HG03571 (cell line): ENCODE data around the gene KCNJ10.

Source experiments
- ATAC-seq: cut with Tn5 transposase; IDR thresholded peaks from one replicate; pipeline ENCODE4 v1.9.1; 2021; ENCODE audit not compliant: unreplicated experiment

Gene KCNJ10

DNA sequence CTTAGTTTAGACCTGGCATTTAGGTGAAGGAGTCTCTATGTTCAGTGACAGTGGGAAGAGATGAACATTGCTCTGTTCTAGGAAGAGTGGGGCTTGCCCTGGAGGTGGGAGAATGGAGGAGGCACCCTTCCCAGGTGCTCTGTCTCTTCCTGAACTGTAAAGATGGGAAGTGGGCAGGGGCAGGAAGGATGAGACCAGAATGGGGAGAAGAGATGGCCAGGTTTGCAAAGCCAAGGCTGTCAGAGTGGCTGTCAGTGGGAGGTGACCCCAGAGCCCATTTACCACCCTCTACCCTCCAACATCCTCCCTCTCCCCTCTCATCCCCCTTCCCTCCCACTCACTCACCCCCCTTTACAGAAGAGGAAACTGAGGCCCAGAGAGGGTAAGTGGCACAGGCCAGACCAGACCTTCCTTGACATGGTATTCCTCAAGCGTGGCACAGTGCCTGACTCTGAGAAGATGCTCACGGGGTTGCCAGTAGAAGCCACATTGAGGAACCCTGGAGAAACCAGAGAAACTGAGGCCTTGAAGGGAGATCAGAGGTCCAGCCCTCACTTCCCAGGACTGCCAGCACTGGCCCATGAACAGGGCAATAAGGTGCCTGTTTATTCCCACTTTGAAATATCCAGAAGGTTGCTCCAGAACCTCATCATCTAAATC, 29.9 kb upstream of the KCNJ10 start:
- no peak for ATAC-seq

GRCh38 chr1:160098852-160099561, 29.0 kb upstream of the KCNJ10 start:
- peak; percentile 86 for ATAC-seq

DNA sequence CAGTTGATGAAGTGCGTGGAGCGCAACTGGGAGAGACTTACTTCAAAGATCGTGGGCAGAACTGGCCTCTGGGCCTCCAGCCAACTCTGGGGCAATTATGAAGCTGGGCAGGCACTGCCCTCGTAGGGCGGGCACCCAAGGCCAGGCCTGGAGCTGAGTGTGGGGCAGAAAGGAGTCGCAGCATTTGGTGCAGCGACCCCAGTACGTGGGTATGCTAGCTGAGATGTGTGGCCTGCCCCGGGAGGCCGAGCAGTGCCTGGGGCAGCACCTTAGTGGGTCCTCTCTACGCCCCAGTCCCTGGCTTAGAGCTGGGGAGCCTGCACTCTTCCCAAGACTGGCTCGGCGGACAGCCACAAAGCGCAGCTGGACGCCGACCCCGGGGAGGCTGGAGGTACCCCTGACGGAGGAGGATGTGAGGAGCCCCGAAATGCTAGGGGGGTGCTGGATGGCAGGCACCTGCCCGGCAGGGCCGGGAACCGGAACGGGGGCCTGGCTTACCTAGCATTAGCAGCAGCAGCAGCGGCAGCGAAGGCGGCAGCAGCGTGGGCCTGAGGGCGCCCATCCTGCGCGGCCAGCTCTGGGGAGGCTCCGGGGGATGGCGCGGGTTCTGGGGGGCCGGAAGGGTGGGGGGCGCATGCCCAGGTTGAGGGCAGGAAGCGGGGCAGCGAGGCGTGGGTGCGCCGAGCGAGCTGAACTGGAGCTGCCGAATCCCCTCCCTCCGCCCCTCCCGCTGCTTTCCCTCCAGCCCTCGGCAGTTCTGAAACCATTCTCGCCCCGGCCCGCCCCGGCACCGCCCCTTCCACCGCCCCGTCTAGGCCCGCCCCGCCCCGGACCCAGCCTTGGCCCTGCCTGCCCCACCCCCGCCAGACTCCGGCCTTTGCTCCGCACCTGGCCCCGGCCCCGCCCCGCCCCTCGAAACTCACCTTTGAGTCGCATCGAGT, 28.2 kb upstream of the KCNJ10 start, which contains the start of gene IGSF8:
Gene IGSF8, minus strand, starts transcription at position 709 of the 941 bp plus-strand sequence. Its CDS starts 147 bp downstream, at position 562.
- no peak for ATAC-seq

DNA sequence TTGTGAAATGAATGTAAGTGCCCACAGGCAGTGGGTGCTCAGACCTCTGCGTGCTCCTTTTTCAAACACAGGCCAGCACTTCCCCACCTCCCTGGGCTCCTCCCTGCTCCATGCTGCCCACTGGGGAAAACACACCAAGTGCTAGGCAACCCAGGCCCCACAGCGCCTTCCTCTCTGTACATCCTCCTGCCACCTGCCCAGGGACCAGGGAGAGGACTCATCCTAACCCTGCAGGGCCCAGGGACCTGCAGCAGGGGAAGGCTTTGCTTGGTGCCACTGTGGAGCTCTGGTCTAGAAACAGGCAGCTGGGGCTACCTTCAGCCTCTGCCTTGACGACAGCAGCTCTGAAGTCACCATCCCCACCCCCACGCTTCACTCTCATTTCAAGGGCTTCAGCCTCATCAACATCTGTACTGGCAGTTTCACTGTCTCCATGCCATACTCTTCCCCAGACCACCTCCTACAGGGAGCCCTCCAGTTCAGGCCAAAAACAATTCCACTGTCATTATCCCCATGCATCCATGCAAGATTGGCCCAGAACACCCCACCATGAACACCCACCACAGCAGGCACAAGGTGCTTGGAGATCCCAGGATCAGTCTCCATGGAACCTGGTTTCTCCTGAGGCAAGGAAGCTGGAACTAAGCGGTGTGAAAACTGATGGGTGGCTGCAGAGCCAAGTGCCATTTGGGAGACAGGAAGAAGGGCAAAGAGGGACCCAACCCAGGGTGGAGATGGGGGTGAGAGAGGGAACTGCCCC, 27.4 kb upstream of the KCNJ10 start:
- ATAC-seq: no peak

- no peak for ATAC-seq
These were observed 26.5 kb upstream of the KCNJ10 start for GRCh38 chr1:160096274-160097116.

GRCh38 chr1:160095382-160096105, 25.6 kb upstream of the KCNJ10 start:
- no peak for ATAC-seq

DNA sequence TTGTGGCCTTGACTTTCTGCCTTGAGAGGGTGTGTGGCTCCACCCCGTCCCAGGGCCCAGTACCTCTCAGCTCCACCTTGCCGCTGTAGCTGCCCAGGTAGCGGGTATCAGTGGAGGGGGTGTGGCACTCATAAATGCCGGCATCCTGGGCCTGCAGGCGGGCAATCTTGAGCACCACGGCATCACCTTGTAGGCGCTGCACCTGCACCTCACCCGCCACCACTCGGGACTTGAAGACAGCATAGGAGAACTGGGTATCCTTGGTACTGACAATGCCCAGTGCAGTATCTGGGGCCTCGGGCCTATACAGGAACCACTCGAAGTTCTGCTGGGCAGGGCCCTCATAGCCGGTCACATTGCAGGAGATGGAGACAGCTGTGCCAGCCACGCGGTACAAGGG, 24.8 kb upstream of the KCNJ10 start:
- no peak for ATAC-seq

GRCh38 chr1:160094291-160094625, 24.3 kb upstream of the KCNJ10 start:
- ATAC-seq: no peak

- no peak for ATAC-seq
These were observed 23.8 kb upstream of the KCNJ10 start for GRCh38 chr1:160093624-160094290.

GRCh38 chr1:160093069-160093395, 23.1 kb upstream of the KCNJ10 start:
- ATAC-seq: no peak

DNA sequence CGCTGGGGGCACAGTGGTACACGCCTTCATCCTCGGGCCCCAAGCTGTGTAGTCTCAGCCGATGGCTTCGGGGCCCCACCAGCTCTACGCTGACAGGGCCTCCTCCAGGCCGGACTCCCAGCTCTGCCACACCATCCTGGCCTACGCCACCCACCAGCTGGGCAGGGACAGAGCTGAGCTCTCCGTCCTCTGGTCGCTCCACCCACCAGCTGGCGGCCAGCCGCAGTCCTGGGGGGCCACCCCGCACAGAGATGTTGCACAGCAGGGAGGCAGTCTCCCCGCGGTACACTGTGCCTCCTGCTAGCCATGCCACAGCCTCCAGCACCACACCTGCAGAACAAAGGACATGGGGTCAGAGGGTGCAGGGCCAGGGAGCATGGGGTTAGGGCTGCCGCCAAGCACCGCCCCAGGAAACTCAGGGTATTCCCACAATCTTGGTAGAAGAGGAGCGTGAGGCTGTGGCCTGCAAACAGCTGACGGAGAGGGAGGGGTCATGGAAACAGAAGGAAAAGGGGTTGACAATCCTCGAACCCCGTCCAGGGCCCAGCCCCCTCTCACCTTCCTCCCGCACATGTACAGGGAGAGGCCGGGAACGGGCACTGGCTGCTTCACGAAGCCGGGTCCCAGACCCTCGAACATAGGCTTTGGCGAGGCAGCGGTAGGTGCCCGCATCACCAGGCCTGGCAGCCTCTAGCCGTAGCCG, 22.6 kb upstream of the KCNJ10 start:
- ATAC-seq: no peak

DNA sequence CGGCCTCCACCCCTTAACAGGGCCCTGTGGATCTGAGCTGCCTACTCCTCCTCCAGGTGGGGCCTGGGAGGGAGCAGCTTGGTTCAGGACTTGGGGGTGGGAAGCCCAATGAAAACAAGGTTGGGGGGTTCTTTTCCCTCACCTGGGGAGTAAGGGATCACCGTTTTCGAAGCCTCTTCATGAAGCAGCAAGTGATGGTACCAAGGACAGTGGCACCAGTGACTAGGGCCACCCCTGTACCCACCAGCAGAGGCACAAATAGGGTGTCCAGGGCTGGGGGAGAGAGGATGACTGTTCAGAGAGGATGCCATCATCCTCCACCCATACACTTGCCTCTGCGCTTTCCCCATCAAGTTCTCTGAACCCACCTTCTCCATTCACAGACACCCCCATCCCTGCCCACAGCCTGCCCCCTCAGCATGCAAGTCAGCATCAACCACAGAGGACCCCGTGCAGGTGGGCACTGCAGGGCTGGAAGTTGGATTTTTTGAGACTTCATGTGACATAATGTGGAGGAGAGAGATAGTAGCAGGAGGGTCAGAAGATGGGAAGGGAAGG, 21.8 kb upstream of the KCNJ10 start:
- ATAC-seq: no peak

GRCh38 chr1:160090760-160091159, 20.8 kb upstream of the KCNJ10 start:
- ATAC-seq: no peak

DNA sequence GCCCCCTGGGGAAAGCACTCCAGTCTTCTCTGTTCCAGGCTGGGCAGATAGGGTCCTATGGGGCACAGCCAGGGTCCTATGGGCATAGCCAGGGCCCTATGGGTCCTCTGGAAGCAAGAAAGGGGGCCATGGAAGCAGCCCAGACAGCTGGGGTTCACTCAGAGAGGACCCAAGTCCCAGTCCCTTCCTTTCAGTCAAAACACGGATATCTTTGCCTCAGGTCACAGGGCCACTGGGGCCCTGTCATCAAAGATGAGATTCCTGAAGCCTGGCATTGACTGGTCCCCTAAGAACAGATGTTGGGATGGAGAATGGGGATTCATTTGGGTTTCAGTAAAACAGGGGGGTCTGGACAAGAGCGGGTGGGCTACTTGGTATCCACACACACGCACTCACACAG, 19.9 kb upstream of the KCNJ10 start:
- no peak for ATAC-seq

DNA sequence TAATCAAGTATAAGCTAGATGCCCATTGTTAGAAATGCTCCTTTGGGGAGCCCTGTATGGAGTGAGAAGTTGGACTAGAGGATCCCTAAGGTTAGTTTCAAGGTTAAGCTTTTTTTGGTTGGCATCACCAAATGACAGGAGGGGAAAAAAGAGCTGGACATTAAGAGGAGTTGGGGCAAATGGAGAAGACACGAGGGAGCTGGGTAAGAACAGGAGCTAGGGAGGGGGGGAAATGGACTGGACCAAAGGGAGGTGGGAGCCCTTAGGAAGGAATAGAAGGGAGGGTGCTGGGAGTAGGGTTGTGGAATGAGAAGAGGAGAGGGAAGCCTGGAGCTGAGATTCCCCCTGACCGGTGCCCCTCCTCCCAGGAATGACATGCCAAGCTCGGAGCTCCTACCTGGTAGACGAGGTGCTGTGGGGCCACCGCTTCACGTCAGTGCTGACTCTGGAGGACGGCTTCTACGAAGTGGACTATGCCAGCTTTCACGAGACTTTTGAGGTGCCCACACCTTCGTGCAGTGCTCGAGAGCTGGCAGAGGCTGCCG, 17.2 kb upstream of the KCNJ10 start:
- no peak for ATAC-seq

GRCh38 chr1:160086456-160086892, 16.5 kb upstream of the KCNJ10 start:
- ATAC-seq: no peak

DNA sequence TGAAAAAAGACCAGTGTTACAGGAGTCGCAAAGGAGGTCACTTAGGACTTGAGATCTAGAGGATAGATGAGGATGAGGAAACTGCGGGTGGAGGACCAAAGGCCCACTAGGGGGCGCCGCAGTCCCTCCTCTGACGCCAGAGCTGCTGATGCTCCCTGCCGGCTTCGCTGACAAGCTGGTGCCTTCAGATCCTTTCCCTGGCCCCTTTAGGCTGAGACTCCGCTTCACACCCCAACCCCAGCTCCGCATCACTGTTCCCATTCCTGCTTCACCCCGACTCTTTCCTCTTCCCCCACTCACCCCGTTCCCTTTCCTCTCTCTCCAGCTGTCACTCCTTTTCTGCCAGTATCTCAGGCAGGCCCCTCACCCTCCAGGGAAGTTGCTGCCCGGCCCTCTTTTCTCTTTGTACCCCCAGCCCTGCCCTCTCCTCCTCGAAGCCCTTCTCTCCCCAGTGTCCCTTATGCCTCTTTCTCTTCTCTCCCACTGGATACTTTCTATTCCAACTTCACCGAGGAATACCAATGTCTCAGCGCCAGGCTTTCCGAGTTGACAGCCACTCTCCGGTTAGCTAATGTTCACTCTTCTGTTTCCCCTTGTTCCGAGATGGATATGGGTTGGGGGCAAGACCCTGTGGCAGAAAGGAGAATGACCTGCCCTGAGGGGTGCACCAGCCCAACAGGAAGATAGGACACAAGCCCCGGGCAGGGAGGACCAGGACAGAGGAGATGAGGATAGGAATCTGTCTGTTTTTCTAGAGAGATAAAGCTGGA, 15.9 kb upstream of the KCNJ10 start:
- ATAC-seq: no peak
